Measurements from ENCODE around the gene SASH1.

The SASH1 gene

GRCh38 chr6:148414836-148415235, 72.2 kb downstream of the SASH1 start:
- no peak for DNase-seq (ENCODE audit: extremely low spot score)
- POLR2A ChIA-PET = no interaction called here
- CTCF ChIA-PET = interaction anchor here (0.8 kb wide), 1 partner anchor 36 kb away, joined by 3 read pairs; no protein-coding TSS in a partner anchor
- TF ChIP-seq CTCF (IDR thresholded peaks at IDR 0.05; ENCODE audit: control extremely low read depth, extremely low read depth, low read depth, missing control alignments) = no peak

DNA sequence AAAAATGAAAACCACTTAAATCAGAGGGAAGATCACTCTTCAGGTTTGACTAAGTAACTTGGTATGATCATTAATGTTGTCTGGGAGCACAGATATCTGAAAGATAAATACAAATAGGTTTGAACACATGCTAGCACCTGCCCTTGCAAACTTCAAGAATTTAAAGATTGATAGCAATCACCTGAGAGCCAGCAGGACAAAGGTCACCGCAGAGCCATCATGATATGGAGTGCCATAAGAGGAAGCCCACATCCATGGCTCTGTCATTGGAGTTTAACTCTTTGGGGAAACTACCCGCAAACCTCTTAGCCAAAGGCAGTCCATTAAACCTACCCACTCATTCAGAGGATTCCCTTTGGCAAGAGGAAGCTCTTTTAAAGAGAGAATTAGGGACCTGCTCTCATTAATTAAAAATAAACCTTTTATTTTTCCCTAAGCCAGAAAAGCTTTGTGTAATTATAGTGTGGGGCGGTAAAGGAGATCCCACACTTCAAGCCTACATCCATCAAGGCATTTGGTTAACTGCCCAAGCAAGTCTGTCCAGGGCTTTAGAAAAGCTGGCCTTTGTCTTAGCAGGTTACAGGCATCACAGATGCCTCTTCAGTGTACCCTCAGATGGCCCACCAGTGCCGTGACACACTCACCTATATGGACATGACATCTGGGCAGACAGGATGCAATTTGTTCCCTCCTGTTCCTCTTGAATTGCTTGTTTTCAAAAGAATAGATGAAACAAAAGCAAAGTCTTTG, 73.0 kb downstream of the SASH1 start:
- CTCF ChIA-PET = no interaction called here
- no peak for DNase-seq (ENCODE audit: extremely low spot score)
- TF ChIP-seq CTCF (IDR thresholded peaks at IDR 0.05; ENCODE audit: control extremely low read depth, extremely low read depth, low read depth, missing control alignments) = no peak
- POLR2A ChIA-PET = no interaction called here

DNA sequence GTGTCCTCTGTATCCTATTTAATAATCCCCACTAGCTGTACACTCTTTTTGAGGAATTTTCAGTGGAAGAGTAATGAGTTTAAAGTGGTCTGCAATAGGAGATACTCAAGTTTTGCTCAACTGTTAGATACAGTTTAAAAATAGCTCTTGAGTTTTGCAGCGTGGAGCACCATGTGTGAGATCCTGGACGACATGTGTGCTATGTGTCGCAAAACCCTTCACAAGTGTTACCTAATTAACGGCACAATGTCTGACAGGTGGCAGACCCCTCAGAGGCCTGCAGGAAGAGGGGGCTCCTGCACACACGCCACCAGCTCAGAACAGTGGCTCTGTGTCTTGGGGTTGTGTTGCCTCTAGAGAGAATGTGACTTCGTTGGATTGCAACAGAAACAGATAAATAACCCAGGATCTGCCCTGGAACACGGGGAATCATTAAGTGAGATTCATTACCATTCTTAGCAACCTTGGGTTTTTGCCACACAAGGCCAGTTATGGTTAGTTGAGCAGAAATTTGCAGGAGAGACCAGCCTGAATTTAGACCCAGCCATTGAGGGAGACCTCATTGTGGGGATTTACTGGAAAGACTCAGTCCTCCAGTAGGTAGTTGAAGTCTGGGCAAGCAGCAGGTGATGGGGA, 73.8 kb downstream of the SASH1 start:
- CTCF ChIA-PET = no interaction called here
- no peak for DNase-seq (ENCODE audit: extremely low spot score)
- POLR2A ChIA-PET = no interaction called here
- TF ChIP-seq CTCF (IDR thresholded peaks at IDR 0.05; ENCODE audit: control extremely low read depth, extremely low read depth, low read depth, missing control alignments) = no peak

DNA sequence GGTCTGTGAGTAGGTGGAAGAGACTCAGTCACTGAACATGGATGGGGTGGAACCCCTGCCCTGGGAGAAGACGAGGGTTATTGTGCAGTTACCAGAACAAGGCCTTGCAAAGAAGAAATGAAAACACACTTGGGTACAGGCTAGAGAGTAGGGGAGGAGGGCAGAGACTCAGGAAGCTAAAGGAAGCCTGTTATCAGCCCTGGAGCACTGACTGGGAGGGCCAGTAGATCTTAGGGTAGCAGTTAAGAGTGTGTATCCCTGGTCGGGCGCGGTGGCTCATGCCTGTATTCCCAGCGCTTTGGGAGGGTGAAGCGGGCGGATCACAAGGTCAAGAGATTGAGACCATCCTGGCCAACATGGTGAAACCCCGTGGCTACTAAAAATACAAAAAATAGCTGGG, 74.4 kb downstream of the SASH1 start:
- ChIA-PET CTCF (no interaction called here), POLR2A (no interaction called here)
- no peak for TF ChIP-seq CTCF (IDR thresholded peaks at IDR 0.05; ENCODE audit: control extremely low read depth, extremely low read depth, low read depth, missing control alignments)

GRCh38 chr6:148419430-148419829, 76.8 kb downstream of the SASH1 start:
- TF ChIP-seq CTCF (IDR thresholded peaks at IDR 0.05; ENCODE audit: control extremely low read depth, extremely low read depth, low read depth, missing control alignments) = no peak
- POLR2A ChIA-PET = no interaction called here
- CTCF ChIA-PET = no interaction called here
- no peak for DNase-seq (ENCODE audit: extremely low spot score)

More for the DNA sequence above, 74.4 kb downstream of the SASH1 start:
- no peak for DNase-seq (ENCODE audit: extremely low spot score)

DNA sequence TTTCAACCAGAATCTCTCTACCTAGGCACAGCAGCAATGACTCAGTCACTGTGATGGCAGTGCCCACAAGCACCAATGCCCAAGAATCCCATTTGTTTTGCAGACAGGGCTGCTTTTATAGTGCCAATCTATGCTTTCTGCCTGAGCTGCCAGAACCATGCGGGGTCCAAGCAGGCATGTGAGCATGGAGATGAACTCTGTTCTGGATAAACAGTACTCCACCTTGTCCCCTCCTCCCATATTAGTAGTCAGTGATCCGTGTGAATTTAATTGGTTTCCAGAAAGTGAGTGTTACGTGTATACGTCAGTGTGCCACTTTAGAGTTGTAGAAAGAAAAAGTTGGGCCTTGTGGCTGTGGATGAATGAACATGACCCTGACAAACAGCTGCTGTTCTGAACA, 79.4 kb downstream of the SASH1 start:
- CTCF ChIA-PET = no interaction called here
- POLR2A ChIA-PET = no interaction called here
- no peak for DNase-seq (ENCODE audit: extremely low spot score)
- TF ChIP-seq CTCF (IDR thresholded peaks at IDR 0.05; ENCODE audit: control extremely low read depth, extremely low read depth, low read depth, missing control alignments) = no peak

Data from GM10248 (cell line).